NCI-H1417 (cell line): ENCODE measurements around the gene KLRF1.
"Not testable (repeated sequence)": the region's sequence is repeated elsewhere in the genome, so short reads cannot be mapped to it uniquely, and the experiment has no call there.

ENCODE experiments used
- DNase-seq, 3 experiments: peaks; one replicate each; lab custom pipeline; 2025; lab: John Stamatoyannopoulos, UW

KLRF1 gene

GRCh38 chr12:9870286-9870866 lies 43.1 kb downstream of the KLRF1 start:
- DNase-seq: no peak

- DNase-seq: no peak
These were observed 44.9 kb downstream of the KLRF1 start for GRCh38 chr12:9872162-9872561.

- no peak for DNase-seq
These were observed 45.5 kb downstream of the KLRF1 start for GRCh38 chr12:9872742-9873141.

DNA sequence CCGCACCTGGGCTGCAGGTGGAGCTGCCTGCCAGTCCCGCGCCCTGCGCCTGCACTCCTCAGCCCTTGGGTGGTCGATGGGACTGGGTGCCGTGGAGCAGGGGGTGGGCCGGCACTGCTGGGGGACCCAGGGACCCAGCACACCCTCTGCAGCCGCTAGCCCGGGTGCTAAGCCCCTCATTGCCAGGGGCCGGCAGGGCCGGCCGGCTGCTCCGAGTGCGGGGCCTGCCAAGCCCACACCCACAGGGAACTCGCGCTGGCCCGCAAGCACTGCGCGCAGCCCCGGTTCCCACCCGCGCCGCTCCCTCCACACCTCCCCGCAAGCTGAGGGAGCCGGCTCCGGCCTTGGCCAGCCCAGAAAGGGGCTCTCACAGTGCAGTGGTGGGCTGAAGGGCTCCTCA lies 48.8 kb downstream of the KLRF1 start:
- not testable (repeated sequence) for DNase-seq

DNA sequence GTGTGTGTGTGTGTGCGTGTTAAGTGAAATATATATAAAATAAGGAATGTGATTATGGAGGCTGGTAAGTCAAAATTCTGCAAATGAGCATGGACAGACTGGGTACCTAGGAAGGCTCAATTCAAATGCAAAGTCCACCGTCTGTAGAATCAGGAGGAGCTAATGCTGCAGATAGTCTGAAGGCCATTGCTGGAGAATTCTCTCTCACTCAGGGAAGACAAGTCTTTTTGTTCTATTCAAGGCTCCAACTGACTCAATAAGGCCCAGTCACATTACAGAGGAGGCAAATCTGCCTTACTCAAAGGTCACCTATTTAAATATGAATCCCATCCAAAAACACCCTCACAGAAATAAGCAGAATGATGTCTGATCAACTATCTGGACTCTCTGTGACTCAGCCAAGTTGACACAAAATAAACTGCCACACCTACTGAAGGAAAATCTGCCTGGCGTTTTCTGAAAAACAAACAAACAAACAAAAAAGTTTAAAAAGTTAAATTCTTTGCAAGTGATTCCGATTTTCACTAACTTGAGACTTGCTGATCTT lies 53.3 kb downstream of the KLRF1 start:
- no peak for DNase-seq

- DNase-seq: no peak
These were observed 54.0 kb downstream of the KLRF1 start, which contains the start of gene KLRF2 for GRCh38 chr12:9881246-9881645. TSS of gene KLRF2 (plus strand) at chr12:9881489. CDS start at chr12:9881596, 107 bp downstream.

- no peak for DNase-seq
These were observed 54.7 kb downstream of the KLRF1 start for GRCh38 chr12:9881988-9882387.

GRCh38 chr12:9883175-9883574 lies 55.9 kb downstream of the KLRF1 start:
- DNase-seq: no peak

- no peak for DNase-seq
These were observed 61.5 kb downstream of the KLRF1 start for GRCh38 chr12:9888665-9889273.
